Adipocyte (in vitro differentiated cells): ENCODE measurements around the gene POC5.
"Not testable (repeated sequence)": the region's sequence is repeated elsewhere in the genome, so short reads cannot be mapped to it uniquely, and the experiment has no call there.

Experiments used
- DNase-seq: peaks from one replicate; pipeline ENCODE4 v3.0.0-alpha.2; 2015; ENCODE audit warnings: low read depth
- H3K27me3 ChIP-seq: replicated peaks from 2 replicates; pipeline ENCODE4 v1.7.0; 2013; ENCODE audit warnings: mild to moderate bottlenecking, low read length, moderate library complexity; ENCODE audit not compliant: control insufficient read depth, insufficient read depth
- H3K36me3 ChIP-seq: 2 replicates; pipeline ENCODE4 v1.7.0; 2013; ENCODE audit warnings: low read length, mild to moderate bottlenecking, moderate library complexity; ENCODE audit not compliant: control insufficient read depth, insufficient read depth, severe bottlenecking
- H3K4me1 ChIP-seq: 2 replicates; pipeline ENCODE4 v1.7.0; 2013; ENCODE audit warnings: mild to moderate bottlenecking, low read length, moderate library complexity; ENCODE audit not compliant: control insufficient read depth, insufficient read depth
- H3K4me3 ChIP-seq: 2 replicates; pipeline ENCODE4 v1.7.0; 2013; ENCODE audit warnings: mild to moderate bottlenecking, low read length, moderate library complexity
- H3K9ac ChIP-seq: 2 replicates; pipeline ENCODE4 v1.7.0; 2013; ENCODE audit warnings: mild to moderate bottlenecking, low read length, moderate library complexity
- H3K9me3 ChIP-seq: 2 replicates; pipeline ENCODE4 v1.7.0; 2013; ENCODE audit warnings: mild to moderate bottlenecking, low read length, moderate library complexity; ENCODE audit not compliant: control insufficient read depth

Gene POC5, protein sequence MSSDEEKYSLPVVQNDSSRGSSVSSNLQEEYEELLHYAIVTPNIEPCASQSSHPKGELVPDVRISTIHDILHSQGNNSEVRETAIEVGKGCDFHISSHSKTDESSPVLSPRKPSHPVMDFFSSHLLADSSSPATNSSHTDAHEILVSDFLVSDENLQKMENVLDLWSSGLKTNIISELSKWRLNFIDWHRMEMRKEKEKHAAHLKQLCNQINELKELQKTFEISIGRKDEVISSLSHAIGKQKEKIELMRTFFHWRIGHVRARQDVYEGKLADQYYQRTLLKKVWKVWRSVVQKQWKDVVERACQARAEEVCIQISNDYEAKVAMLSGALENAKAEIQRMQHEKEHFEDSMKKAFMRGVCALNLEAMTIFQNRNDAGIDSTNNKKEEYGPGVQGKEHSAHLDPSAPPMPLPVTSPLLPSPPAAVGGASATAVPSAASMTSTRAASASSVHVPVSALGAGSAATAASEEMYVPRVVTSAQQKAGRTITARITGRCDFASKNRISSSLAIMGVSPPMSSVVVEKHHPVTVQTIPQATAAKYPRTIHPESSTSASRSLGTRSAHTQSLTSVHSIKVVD

DNA sequence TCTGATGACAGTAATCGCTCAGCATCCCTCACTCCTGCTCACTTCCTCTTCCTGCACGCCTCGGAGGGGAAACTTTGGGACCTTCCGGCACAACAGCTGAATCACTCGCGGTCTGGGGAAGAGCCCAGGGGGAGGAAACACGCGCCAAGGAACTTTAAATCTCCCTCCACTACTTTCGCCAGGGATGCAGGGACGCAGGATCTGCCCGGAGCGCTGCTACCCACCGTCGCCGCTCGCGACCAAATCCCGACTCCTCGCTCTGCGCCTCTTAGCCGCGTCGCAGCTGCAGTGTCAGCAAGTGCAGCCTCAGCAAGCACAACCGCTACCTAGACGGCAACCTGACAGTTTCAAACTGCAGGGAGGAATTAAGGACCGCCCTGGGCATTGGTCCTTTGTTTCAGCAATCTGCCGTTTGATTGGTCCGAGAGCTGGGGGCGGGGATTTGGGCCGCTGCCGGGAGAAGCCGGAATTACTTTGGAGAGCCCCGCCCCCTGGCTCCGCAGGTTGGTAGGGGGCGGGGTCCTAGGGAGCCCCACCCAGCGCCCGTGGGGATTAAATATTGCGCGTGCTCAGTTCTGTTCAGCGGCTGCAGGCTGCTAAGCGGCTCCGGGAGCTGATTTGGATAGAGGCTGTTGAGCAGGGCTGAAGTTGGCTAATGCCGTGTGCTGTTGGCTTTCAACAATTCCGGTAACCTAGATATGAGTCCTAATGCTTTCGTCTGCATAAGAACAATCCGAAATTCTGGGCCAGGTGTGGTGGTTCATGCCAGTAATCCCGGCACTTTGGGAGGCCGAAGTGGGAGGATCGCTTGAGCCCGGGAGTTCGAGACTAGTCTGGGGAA lies at the start of gene POC5:
TSS of gene POC5 (minus strand) at position 356 of the 841 bp plus-strand sequence. CDS start 4,500 bp downstream, outside the sequence.
- Histone ChIP-seq H3K9me3 (no peaks in the 10 kb centered on the region), H3K27me3 (peaks cover 3% of the 10 kb centered on the region), H3K36me3 (no peaks in the 10 kb centered on the region), H3K4me3 (peak within 1 kb of the TSS; percentile 90), H3K4me1 (peaks cover 8% of the 10 kb centered on the region), H3K9ac (peak within 1 kb of the TSS; percentile 85)
- peak; percentile 98 for DNase-seq

DNA sequence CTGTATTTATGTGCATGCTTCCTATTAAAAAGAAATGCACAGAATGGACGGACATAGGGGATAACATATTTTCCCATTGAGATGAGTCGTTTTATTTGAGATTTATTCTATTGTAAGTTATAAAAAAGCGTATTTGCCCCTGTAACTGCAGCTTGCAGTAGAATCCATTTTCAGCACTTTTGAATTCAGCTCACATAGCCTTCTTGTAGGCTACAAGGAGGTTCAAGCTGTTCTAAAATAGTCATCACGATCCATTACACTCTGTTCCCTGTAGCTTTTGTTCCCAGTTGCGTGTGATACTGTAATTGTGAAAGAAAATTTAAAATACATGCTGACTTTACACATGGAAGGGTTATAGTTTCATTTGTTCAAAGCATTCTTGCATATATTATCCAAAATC lies 40.9 kb upstream of the POC5 start:
- H3K4me3 ChIP-seq = no peak overlapping the region
- DNase-seq = no peak

DNA sequence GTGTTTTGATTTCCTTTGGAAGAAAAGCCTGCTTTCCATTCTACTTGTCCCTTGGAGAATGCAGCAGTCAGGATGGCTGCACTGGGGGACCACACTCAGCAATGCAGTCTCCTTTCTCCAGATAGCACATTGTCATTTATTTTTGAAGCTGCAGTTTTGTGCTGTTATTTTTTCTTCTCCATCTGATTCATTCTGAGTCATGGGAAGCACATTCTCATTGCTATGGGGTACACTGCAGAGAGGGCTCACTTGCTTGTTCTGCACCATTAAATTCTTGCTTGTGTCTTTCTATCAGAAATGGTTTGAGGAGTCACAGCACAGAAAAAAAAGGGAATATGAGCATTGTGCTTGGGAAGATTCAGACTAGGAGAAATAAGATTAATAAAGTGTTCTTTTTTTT lies 39.7 kb upstream of the POC5 start:
- Histone ChIP-seq H3K4me1 (no peaks in the 10 kb centered on the region), H3K27me3 (no peaks in the 10 kb centered on the region), H3K9me3 (no peaks in the 10 kb centered on the region), H3K4me3 (no peak overlapping the region), H3K9ac (no peak overlapping the region), H3K36me3 (no peaks in the 10 kb centered on the region)
- DNase-seq = peak; percentile 2

More for the DNA sequence above, 40.9 kb upstream of the POC5 start:
- H3K36me3 ChIP-seq = no peaks in the 10 kb centered on the region
- H3K27me3 ChIP-seq = no peaks in the 10 kb centered on the region
- no peaks in the 10 kb centered on the region for H3K4me1 ChIP-seq
- H3K9ac ChIP-seq = no peak overlapping the region
- H3K9me3 ChIP-seq = no peaks in the 10 kb centered on the region

DNA sequence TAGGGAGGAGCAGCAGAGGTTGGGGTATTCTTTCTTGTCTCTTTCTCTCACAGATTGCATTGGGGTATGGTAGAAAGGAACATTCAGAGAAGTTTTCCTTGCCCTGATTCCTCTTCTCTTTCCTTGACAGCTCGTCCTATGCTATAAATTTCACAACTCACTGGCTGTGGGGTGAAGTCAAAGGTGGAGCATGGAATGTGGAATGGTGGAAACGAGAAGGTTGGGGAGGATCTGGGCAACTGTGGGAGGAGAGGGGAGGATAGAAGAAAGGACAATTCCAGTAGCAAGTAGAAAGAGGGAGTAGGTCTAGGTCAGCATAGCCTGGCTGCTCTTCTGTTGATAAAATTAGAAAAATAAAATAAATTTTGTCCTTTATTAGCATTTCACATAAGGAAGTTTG lies 39.0 kb upstream of the POC5 start:
- no peaks in the 10 kb centered on the region for H3K4me1 ChIP-seq
- H3K4me3 ChIP-seq = no peak overlapping the region
- H3K9me3 ChIP-seq = no peaks in the 10 kb centered on the region
- no peaks in the 10 kb centered on the region for H3K27me3 ChIP-seq
- no peaks in the 10 kb centered on the region for H3K36me3 ChIP-seq
- DNase-seq = no peak
- H3K9ac ChIP-seq = no peak overlapping the region

DNA sequence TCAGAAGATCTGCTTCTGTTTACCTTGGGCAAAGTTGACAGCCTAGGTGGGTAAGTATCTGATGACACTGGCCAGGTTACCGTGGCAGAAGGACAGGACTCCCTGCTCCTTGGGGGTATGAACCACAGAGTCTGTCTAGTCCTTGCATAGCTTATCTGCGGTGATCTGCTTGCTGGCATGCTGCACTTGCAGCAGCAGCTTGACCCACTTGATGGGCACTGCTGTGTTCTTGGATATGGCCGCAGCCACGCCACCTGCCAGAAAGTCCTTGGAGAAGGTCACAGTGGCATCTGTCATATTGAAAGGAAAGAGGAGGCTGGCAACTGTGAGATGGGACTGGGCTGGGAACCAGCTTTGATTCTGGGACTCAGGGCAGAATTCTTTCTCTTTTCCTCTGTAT lies 35.9 kb upstream of the POC5 start:
- Histone ChIP-seq H3K9ac (no peak overlapping the region), H3K27me3 (no peaks in the 10 kb centered on the region)
- no peak for DNase-seq

DNA sequence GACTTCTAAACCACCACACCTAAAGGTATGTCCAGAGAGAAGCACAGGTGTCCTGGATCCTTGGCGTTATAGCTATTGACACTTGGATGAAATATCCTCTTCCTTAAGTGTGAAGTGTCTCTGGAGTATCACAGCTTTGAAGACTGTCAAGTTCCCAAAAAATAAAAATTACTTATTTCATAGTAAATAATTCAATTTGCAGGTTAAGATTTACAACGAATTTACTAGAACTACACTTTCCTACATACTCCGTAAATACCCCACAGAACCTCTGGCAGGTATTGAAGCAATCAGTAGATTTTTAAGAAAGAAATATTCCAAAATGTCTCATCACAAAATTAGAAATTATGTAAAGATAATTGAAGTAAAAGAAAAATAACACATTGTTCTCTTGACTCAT lies 27.1 kb upstream of the POC5 start:
- H3K9me3 ChIP-seq = no peaks in the 10 kb centered on the region
- H3K27me3 ChIP-seq = no peaks in the 10 kb centered on the region
- no peak overlapping the region for H3K9ac ChIP-seq
- no peaks in the 10 kb centered on the region for H3K4me1 ChIP-seq
- H3K36me3 ChIP-seq = no peaks in the 10 kb centered on the region
- no peak for DNase-seq
- no peak overlapping the region for H3K4me3 ChIP-seq

More for the DNA sequence above, 35.9 kb upstream of the POC5 start:
- Histone ChIP-seq H3K4me1 (no peaks in the 10 kb centered on the region), H3K36me3 (no peaks in the 10 kb centered on the region), H3K4me3 (no peak overlapping the region), H3K9me3 (no peaks in the 10 kb centered on the region)

DNA sequence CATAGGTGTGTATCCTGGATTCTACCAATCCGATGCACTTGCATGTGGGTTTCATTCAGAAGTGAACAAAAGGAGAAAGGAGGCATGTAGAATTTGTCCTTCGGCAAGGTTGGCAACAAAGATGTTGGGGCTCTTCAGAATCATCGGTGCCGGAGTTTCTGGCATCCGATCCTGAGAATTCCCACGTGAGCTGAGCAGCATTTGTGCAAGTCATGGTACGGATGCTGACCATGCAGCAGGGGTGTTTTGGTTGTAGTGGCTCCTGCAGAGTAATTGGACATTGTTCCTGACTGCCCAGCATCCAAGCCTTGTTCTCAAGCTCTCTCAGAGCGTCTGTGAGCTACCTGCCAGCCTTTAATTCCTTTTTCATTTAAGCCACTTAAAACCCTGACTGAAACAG lies 19.0 kb upstream of the POC5 start:
- Histone ChIP-seq H3K27me3 (peaks cover 5% of the 10 kb centered on the region), H3K36me3 (no peaks in the 10 kb centered on the region), H3K9me3 (no peaks in the 10 kb centered on the region), H3K4me1 (no peaks in the 10 kb centered on the region), H3K4me3 (no peak overlapping the region), H3K9ac (no peak overlapping the region)
- no peak for DNase-seq

DNA sequence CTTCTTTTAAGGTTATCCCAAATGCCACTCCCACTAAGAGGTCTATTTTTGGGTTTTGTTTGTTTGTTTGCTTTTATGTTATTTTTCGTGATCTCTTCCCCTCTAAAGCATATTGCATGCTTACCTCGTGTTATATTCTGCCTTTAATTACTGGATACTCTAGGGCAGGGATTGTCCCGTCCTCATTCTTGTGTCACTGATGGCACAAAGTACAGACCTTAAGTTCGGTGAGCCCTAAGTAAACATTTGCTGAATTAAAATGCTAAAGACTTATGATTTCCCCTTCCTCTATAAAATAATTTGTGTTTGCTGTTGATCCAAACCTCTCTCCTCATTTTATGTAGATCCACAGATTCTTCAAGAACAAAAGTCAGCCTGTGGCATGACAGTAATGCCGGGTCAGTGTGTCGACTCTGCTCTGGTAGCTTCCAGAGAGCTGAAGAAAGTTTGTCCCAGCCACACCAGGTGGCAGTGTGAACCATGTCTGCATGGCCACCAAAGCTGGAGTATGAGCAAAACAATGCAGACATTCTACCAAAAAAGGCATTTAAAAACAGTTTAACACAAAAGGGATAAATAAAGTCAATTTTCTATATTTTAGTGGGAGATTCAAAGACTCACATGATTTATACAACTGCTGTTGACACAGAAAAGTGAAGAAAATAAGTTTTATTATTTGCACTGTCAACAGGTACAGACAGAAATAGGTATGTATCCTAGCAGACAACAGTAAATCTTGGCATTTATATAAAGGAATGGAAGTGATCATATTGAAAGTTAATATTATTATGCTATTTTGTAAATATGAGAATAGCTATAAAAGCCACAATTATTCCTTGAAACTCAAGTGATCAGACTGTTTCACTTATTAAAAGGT lies 17.9 kb upstream of the POC5 start:
- Histone ChIP-seq H3K4me3 (no peak overlapping the region), H3K27me3 (peaks cover 6% of the 10 kb centered on the region), H3K9me3 (no peaks in the 10 kb centered on the region), H3K9ac (no peak overlapping the region), H3K4me1 (no peaks in the 10 kb centered on the region), H3K36me3 (no peaks in the 10 kb centered on the region)
- DNase-seq = peak; percentile 17

DNA sequence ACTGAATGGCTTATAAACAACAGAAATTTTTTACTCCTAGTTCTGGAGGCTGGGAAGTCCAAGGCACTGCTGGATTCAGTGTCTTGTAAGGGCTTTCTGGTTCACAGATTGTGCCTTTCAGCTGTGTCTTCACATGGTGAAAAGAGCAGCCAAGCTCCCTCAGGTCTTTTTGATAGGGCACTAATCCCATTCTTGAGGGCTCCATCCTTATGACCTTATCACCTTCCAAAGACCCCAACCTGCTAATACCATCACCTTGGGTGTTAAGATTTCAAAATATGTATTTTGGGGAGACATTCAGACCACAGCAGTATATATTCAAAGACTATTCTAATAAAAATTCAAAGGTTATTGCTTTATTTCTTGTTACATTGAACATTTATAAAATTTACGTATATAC lies 16.5 kb upstream of the POC5 start:
- H3K9me3 ChIP-seq = no peaks in the 10 kb centered on the region
- H3K9ac ChIP-seq = no peak overlapping the region
- no peaks in the 10 kb centered on the region for H3K4me1 ChIP-seq
- peaks cover 13% of the 10 kb centered on the region for H3K27me3 ChIP-seq
- no peak overlapping the region for H3K4me3 ChIP-seq
- no peak for DNase-seq
- H3K36me3 ChIP-seq = no peaks in the 10 kb centered on the region

DNA sequence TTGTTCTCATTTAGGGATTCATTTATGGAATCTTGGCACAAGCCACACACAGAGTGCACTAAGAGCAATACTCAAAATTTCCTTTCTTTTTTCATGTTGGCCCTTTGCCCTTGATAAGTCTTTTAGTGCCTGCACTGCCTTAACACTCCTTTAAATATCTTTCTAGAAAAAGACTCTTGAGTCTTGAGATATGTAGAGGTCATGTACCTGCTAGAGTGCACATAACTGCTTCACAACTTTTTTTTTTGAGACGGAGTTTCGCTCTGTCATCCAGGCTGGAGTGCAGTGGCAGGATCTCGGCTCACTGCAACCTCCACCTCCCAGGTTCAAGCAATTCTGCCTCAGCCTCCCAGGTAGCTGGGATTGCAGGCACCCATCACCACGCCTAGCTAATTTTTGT lies 14.3 kb upstream of the POC5 start:
- DNase-seq, H3K9me3 ChIP-seq, H3K27me3 ChIP-seq, H3K9ac ChIP-seq, H3K36me3 ChIP-seq, H3K4me1 ChIP-seq, H3K4me3 ChIP-seq: not testable (repeated sequence)
